HG03558 (cell line): Measurements from ENCODE around the gene AKAP10.
"Not testable (repeated sequence)": the region's sequence is repeated elsewhere in the genome, so short reads cannot be mapped to it uniquely, and the experiment has no call there.

Source experiments
- ATAC-seq: cut with Tn5 transposase; IDR thresholded peaks from one replicate; pipeline ENCODE4 v1.9.1; 2021; ENCODE audit warnings: moderate number of reproducible peaks; ENCODE audit not compliant: unreplicated experiment; ENCODE audit errors: extremely low read depth

AKAP10 gene

GRCh38 chr17:19979917-19980770 lies 2.5 kb upstream of the AKAP10 start:
- no peak for ATAC-seq

- ATAC-seq, result no peak
Observed at GRCh38 chr17:19978805-19979211, 1.2 kb upstream of the AKAP10 start.

GRCh38 chr17:19978209-19978802 lies 678 bp upstream of the AKAP10 start:
- ATAC-seq, result peak; percentile 24

- no peak for ATAC-seq
Observed at GRCh38 chr17:19975601-19976000, 2.0 kb downstream of the AKAP10 start.

GRCh38 chr17:19973156-19973555 lies 4.5 kb downstream of the AKAP10 start:
- no peak for ATAC-seq

GRCh38 chr17:19962954-19963353 lies 14.7 kb downstream of the AKAP10 start:
- ATAC-seq, result not testable (repeated sequence)

GRCh38 chr17:19958023-19958422 lies 19.6 kb downstream of the AKAP10 start:
- no peak for ATAC-seq

- no peak for ATAC-seq
Observed at GRCh38 chr17:19955099-19955498, 22.5 kb downstream of the AKAP10 start.

- not testable (repeated sequence) for ATAC-seq
Observed at GRCh38 chr17:19951411-19951810, 26.2 kb downstream of the AKAP10 start.

GRCh38 chr17:19950624-19951195 lies 26.9 kb downstream of the AKAP10 start:
- ATAC-seq, result not testable (repeated sequence)

- ATAC-seq, result no peak
Observed at GRCh38 chr17:19948116-19948943, 29.3 kb downstream of the AKAP10 start.

- ATAC-seq, result no peak
Observed at GRCh38 chr17:19946921-19947320, 30.7 kb downstream of the AKAP10 start.

- no peak for ATAC-seq
Observed at GRCh38 chr17:19945009-19945626, 32.5 kb downstream of the AKAP10 start.

GRCh38 chr17:19943599-19943998 lies 34.0 kb downstream of the AKAP10 start:
- no peak for ATAC-seq

- ATAC-seq, result no peak
Observed at GRCh38 chr17:19943026-19943425, 34.6 kb downstream of the AKAP10 start.

- no peak for ATAC-seq
Observed at GRCh38 chr17:19940722-19941464, 36.7 kb downstream of the AKAP10 start.

- no peak for ATAC-seq
Observed at GRCh38 chr17:19939993-19940721, 37.5 kb downstream of the AKAP10 start.

- ATAC-seq, result no peak
Observed at GRCh38 chr17:19938736-19939135, 38.9 kb downstream of the AKAP10 start.

GRCh38 chr17:19937522-19937921 lies 40.1 kb downstream of the AKAP10 start:
- ATAC-seq, result no peak
